KMS-11 (cell line): Measurements from ENCODE around the gene ZFP92.

Source experiments
- H2AFZ ChIP-seq: fragments of 200-600 bp; sonication (generic); 2 replicates; pipeline ENCODE4 v1.6.1; 2016; ENCODE audit warnings: antibody characterized with exemption, mixed run types, low read depth
- H3K27ac ChIP-seq: fragments of 200-600 bp; sonication (generic); 2 replicates; pipeline ENCODE4 v1.6.1; 2016; ENCODE audit warnings: mild to moderate bottlenecking, mixed run types
- H3K27me3 ChIP-seq: fragments of 200-600 bp; sonication (generic); 2 replicates; pipeline ENCODE4 v1.6.1; 2017; ENCODE audit warnings: mild to moderate bottlenecking, low read depth, mixed run types, moderate library complexity; ENCODE audit not compliant: insufficient read depth
- H3K36me3 ChIP-seq: fragments of 200-600 bp; sonication (generic); 2 replicates; pipeline ENCODE4 v1.6.1; 2017; ENCODE audit warnings: mild to moderate bottlenecking, mixed run types; ENCODE audit not compliant: insufficient read depth
- H3K4me1 ChIP-seq: fragments of 200-600 bp; sonication (generic); 2 replicates; pipeline ENCODE4 v1.6.1; 2016; ENCODE audit warnings: mild to moderate bottlenecking, low read depth, mixed run types; ENCODE audit not compliant: poor library complexity, severe bottlenecking
- H3K4me2 ChIP-seq: fragments of 200-600 bp; sonication (generic); 2 replicates; pipeline ENCODE4 v1.7.0; 2016; ENCODE audit warnings: mild to moderate bottlenecking, mixed run types
- H3K4me3 ChIP-seq: fragments of 200-600 bp; sonication (generic); IDR thresholded peaks from 2 replicates; pipeline ENCODE4 v1.6.1; 2017; ENCODE audit warnings: low read depth, low read length, mixed read lengths; ENCODE audit not compliant: insufficient read depth
- H3K79me2 ChIP-seq: fragments of 200-600 bp; sonication (generic); 2 replicates; pipeline ENCODE4 v1.6.1; 2016; ENCODE audit warnings: low read depth, mixed run types; ENCODE audit not compliant: insufficient read depth
- H3K9ac ChIP-seq: fragments of 200-600 bp; sonication (generic); 2 replicates; pipeline ENCODE4 v1.6.1; 2016; ENCODE audit warnings: mild to moderate bottlenecking, mixed run types
- H4K20me1 ChIP-seq: fragments of 200-600 bp; sonication (generic); 2 replicates; pipeline ENCODE4 v1.6.1; 2016; ENCODE audit warnings: mild to moderate bottlenecking, mixed run types; ENCODE audit not compliant: insufficient read depth
- CTCF ChIP-seq: fragments of 200-600 bp; sonication (generic); conservative IDR thresholded peaks from 2 replicates; pipeline ENCODE4 v1.6.1; 2017; ENCODE audit warnings: low read depth, mild to moderate bottlenecking, antibody characterized with exemption, low read length, moderate library complexity, mixed read lengths

Gene ZFP92

GRCh38 chrX:153460826-153461225 is 49.6 kb downstream of the ZFP92 start:
- no peak overlapping the region for H2AFZ ChIP-seq
- no peak overlapping the region for H3K4me3 ChIP-seq
- H3K4me1 ChIP-seq = no peaks in the 10 kb centered on the region
- H4K20me1 ChIP-seq = no peaks in the 10 kb centered on the region
- H3K9ac ChIP-seq = no peak overlapping the region
- H3K27ac ChIP-seq = no peak overlapping the region
- H3K27me3 ChIP-seq = no peaks in the 10 kb centered on the region
- no peak overlapping the region for H3K4me2 ChIP-seq
- TF ChIP-seq CTCF = no peak; the same call in 1 of the 2 replicates
- no peaks in the 10 kb centered on the region for H3K36me3 ChIP-seq
- H3K79me2 ChIP-seq = no peaks in the 10 kb centered on the region
